Epidermal melanocyte (primary cell): ENCODE measurements around the gene TRERF1.
A peak's percentile ranks its signal among the peaks of the same experiment; 100 is the strongest.
"Not testable (repeated sequence)": the region's sequence is repeated elsewhere in the genome, so short reads cannot be mapped to it uniquely, and the experiment has no call there.

Experiments
- DNase-seq: peaks from one replicate; pipeline ENCODE4 v3.0.0; 2011; ENCODE audit warnings: low spot score; ENCODE audit not compliant: insufficient read length

Gene TRERF1

GRCh38 chr6:42226161-42226611 lies 225.5 kb downstream of the TRERF1 start:
- no peak for DNase-seq

GRCh38 chr6:42225419-42225818 lies 226.3 kb downstream of the TRERF1 start:
- no peak for DNase-seq

- DNase-seq: no peak
Observed at GRCh38 chr6:42225029-42225339, 226.7 kb downstream of the TRERF1 start.

GRCh38 chr6:42224222-42225028 lies 227.3 kb downstream of the TRERF1 start:
- DNase-seq: no peak

GRCh38 chr6:42222448-42222847 lies 229.3 kb downstream of the TRERF1 start:
- DNase-seq: no peak

GRCh38 chr6:42221546-42221945 lies 230.2 kb downstream of the TRERF1 start:
- no peak for DNase-seq

GRCh38 chr6:42220807-42221206 lies 230.9 kb downstream of the TRERF1 start:
- DNase-seq: no peak

- DNase-seq: peak; percentile 89
Observed at GRCh38 chr6:42217519-42218367, 234.0 kb downstream of the TRERF1 start, which contains the start of gene MRPS10. MRPS10 (minus strand) TSS chr6:42217861; CDS start chr6:42217849, 12 bp downstream.

- DNase-seq: no peak
Observed at GRCh38 chr6:42217157-42217518, 234.6 kb downstream of the TRERF1 start.

- DNase-seq: not testable (repeated sequence)
Observed at GRCh38 chr6:42216495-42216894, 235.2 kb downstream of the TRERF1 start.

- DNase-seq: no peak
Observed at GRCh38 chr6:42212442-42212841, 239.3 kb downstream of the TRERF1 start.

- no peak for DNase-seq
Observed at GRCh38 chr6:42211726-42212125, 240.0 kb downstream of the TRERF1 start.

- no peak for DNase-seq
Observed at GRCh38 chr6:42210551-42210950, 241.2 kb downstream of the TRERF1 start.

GRCh38 chr6:42207559-42207958 lies 244.2 kb downstream of the TRERF1 start:
- DNase-seq: not testable (repeated sequence)

- DNase-seq: no peak
Observed at GRCh38 chr6:42204768-42205282, 246.9 kb downstream of the TRERF1 start.

GRCh38 chr6:42203183-42203582 lies 248.5 kb downstream of the TRERF1 start:
- no peak for DNase-seq

- DNase-seq: not testable (repeated sequence)
Observed at GRCh38 chr6:42202131-42202915, 249.4 kb downstream of the TRERF1 start.

- no peak for DNase-seq
Observed at GRCh38 chr6:42201382-42201781, 250.3 kb downstream of the TRERF1 start.

GRCh38 chr6:42200035-42200434 lies 251.7 kb downstream of the TRERF1 start:
- DNase-seq: peak; percentile 30

GRCh38 chr6:42199106-42199981 lies 252.4 kb downstream of the TRERF1 start:
- no peak for DNase-seq
